SU-DHL-6 (cell line): ENCODE results near the gene GPC1.

Source experiments
- H2AFZ ChIP-seq: fragments of 200-600 bp; sonication (generic); 2 replicates; pipeline ENCODE4 v1.6.1; 2014; ENCODE audit warnings: low read depth, mild to moderate bottlenecking, moderate library complexity, mixed read lengths, antibody characterized with exemption, low read length; ENCODE audit not compliant: severe bottlenecking
- H3F3A ChIP-seq: fragments of 200-600 bp; shearing (Covaris generic); 2 replicates; pipeline ENCODE4 v1.6.0; 2016; ENCODE audit warnings: antibody characterized with exemption, mild to moderate bottlenecking; ENCODE audit not compliant: insufficient read depth
- H3K27ac ChIP-seq: fragments of 200-600 bp; sonication (generic); 2 replicates; pipeline ENCODE4 v1.5.1; 2016; ENCODE audit warnings: low read depth, mild to moderate bottlenecking, low read length, moderate library complexity, mixed read lengths
- H3K27me3 ChIP-seq: fragments of 200-600 bp; sonication (generic), shearing (Covaris generic); 2 replicates; pipeline ENCODE4 v1.6.0; 2014; ENCODE audit warnings: mild to moderate bottlenecking, low read length
- H3K36me3 ChIP-seq: fragments of 200-600 bp; sonication (generic); 2 replicates; pipeline ENCODE4 v1.6.1; 2014; ENCODE audit warnings: mild to moderate bottlenecking, low read length, mixed read lengths
- H3K4me2 ChIP-seq: fragments of 300-600, 200-600 bp; shearing (Covaris generic), sonication (generic); 2 replicates; pipeline ENCODE4 v1.6.0; 2014; ENCODE audit warnings: low read length, low read depth, mild to moderate bottlenecking; ENCODE audit not compliant: poor library complexity, severe bottlenecking
- H3K4me3 ChIP-seq: fragments of 200-600 bp; sonication (generic); 2 replicates; pipeline ENCODE4 v1.5.1; 2014; ENCODE audit warnings: antibody characterized with exemption, low read length, mild to moderate bottlenecking, mixed read lengths; ENCODE audit not compliant: insufficient read depth, poor library complexity, severe bottlenecking
- H3K79me2 ChIP-seq: fragments of 200-600 bp; sonication (generic); 2 replicates; pipeline ENCODE4 v1.6.1; 2014; ENCODE audit warnings: mild to moderate bottlenecking, low read length, moderate library complexity; ENCODE audit not compliant: insufficient read depth
- H3K9ac ChIP-seq: fragments of 200-600 bp; sonication (generic); 2 replicates; pipeline ENCODE4 v1.7.0; 2014; ENCODE audit warnings: mild to moderate bottlenecking, low read length
- H3K9me2 ChIP-seq: fragments of 200-600 bp; sonication (generic); replicated peaks from 2 replicates; pipeline ENCODE4 v1.6.1; 2014; ENCODE audit warnings: low read length; ENCODE audit not compliant: insufficient read depth
- H3K9me3 ChIP-seq: fragments of 200-600 bp; sonication (generic); 2 replicates; pipeline ENCODE4 v1.6.1; 2014; ENCODE audit warnings: low read length, mixed read lengths; ENCODE audit not compliant: insufficient read depth
- H4K20me1 ChIP-seq: fragments of 200-600 bp; sonication (generic); 2 replicates; pipeline ENCODE4 v1.6.1; 2014; ENCODE audit warnings: low read depth, mild to moderate bottlenecking, antibody characterized with exemption, low read length, moderate library complexity, mixed read lengths
- EZH2phosphoT487 ChIP-seq: fragments of 200-600 bp; sonication (generic), shearing (Covaris generic); conservative IDR thresholded peaks from 2 replicates; pipeline ENCODE4 v1.6.1; 2018; ENCODE audit warnings: mild to moderate bottlenecking, antibody characterized with exemption, low read length, moderate library complexity, mixed read lengths
- TF ChIP-seq, protein P1 (sequence below): fragments of 200-600 bp; sonication (generic); IDR thresholded peaks from one replicate; pipeline ENCODE4 v1.5.1; 2017; ENCODE audit warnings: antibody characterized with exemption, mild to moderate bottlenecking, low read length, moderate library complexity; ENCODE audit not compliant: insufficient read depth, poor library complexity, severe bottlenecking

Gene GPC1

DNA sequence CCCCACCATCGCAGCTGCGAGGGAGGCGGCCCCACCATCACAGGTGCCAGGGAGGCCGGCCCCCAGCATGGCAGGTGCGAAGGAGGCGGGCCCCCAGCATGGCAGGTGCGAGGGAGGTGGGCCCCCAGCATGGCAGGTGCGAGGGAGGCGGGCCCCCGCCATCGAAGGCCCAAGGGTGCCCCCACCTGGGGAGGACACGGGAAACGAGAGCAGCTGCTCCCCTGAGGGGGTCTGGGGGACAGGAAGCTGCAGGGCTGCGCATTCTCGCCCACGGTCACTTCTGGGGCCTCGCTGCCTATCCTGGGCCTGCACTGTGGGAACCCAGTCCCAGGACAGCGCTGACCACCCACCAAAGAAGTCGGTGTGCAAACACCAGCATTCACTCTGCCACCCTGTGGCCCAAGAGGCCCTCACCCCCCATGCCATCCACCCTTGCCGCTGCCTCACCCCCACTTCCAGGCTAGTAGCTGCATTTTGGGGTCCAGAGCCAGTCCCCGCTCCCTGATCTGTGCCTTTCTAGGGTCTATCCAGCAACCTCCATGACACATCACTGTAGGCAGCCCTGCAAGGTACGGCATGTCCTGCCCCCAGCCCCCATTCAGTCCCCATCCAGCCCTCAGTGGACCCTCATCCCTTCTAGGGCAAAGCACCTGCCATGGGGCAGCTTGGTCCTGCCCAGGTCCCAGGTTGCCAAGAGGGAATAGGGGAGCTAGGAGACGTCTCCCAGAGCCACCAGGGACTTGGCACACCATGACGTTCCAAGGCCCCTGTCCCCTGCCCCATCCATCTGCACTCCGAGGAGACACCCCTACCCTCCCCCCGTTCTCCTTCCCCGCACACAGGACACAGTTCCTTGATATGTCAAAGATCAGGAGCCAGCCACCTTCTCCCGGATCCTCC is 24.0 kb upstream of the GPC1 start:
- no peak overlapping the region for H2AFZ ChIP-seq
- TF ChIP-seq, protein P1, sequence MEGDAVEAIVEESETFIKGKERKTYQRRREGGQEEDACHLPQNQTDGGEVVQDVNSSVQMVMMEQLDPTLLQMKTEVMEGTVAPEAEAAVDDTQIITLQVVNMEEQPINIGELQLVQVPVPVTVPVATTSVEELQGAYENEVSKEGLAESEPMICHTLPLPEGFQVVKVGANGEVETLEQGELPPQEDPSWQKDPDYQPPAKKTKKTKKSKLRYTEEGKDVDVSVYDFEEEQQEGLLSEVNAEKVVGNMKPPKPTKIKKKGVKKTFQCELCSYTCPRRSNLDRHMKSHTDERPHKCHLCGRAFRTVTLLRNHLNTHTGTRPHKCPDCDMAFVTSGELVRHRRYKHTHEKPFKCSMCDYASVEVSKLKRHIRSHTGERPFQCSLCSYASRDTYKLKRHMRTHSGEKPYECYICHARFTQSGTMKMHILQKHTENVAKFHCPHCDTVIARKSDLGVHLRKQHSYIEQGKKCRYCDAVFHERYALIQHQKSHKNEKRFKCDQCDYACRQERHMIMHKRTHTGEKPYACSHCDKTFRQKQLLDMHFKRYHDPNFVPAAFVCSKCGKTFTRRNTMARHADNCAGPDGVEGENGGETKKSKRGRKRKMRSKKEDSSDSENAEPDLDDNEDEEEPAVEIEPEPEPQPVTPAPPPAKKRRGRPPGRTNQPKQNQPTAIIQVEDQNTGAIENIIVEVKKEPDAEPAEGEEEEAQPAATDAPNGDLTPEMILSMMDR = no peak
- no peak for TF ChIP-seq EZH2phosphoT487
- H3K27ac ChIP-seq = no peak overlapping the region
- no peaks in the 10 kb centered on the region for H3K79me2 ChIP-seq
- H3K27me3 ChIP-seq = no peaks in the 10 kb centered on the region
- H3K9ac ChIP-seq = no peak overlapping the region
- no peaks in the 10 kb centered on the region; the same call in 1 of the 2 replicates for H4K20me1 ChIP-seq
- no peaks in the 10 kb centered on the region for H3F3A ChIP-seq
- H3K36me3 ChIP-seq = no peaks in the 10 kb centered on the region
- H3K9me3 ChIP-seq = no peaks in the 10 kb centered on the region
- no peak overlapping the region for H3K4me2 ChIP-seq
- H3K9me2 ChIP-seq = no peaks in the 10 kb centered on the region
- H3K4me3 ChIP-seq = no peak overlapping the region

DNA sequence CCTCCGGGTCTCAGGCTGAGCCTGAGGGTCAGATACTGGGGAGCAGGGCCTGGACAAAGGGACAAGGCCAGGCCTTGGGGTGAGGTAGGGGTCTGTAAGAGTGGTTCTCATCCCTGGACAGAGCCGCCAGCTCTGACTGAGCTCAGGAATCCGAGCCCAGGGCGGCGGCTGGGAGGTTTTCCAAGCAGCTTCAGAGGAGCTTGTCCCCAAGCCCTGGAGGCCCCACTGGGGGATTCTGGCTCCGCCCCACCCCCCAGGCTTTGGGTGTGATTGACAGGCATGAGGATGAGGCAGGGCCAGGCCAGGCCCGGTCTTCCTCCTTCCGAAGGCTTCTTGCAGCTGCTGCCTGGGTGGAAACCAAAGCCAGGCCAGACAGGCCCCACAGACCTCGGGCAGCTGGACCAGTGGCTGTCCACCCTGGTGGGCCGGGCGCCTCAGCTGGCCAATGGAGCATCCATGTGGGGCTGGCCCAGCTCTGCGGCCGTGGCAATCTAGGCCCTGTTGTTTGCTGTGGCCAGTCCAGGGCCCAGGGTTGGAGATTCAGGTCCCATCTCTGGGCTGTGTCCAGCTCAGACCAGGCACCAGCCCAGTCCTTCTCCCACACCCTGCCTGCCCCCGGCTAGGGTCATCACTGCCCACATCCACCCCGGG is 23.1 kb upstream of the GPC1 start:
- no peaks in the 10 kb centered on the region for H3K9me3 ChIP-seq
- H3K4me2 ChIP-seq = no peak overlapping the region
- H2AFZ ChIP-seq = no peak overlapping the region
- no peaks in the 10 kb centered on the region for H3K36me3 ChIP-seq
- H3K27ac ChIP-seq = no peak overlapping the region
- H3K9me2 ChIP-seq = no peaks in the 10 kb centered on the region
- TF ChIP-seq, protein P1 = no peak
- TF ChIP-seq EZH2phosphoT487 = no peak
- H3K4me3 ChIP-seq = no peak overlapping the region
- H3K27me3 ChIP-seq = no peaks in the 10 kb centered on the region
- H3F3A ChIP-seq = no peaks in the 10 kb centered on the region
- no peak overlapping the region for H3K9ac ChIP-seq
- no peaks in the 10 kb centered on the region for H3K79me2 ChIP-seq
- no peaks in the 10 kb centered on the region; the same call in 1 of the 2 replicates for H4K20me1 ChIP-seq

DNA sequence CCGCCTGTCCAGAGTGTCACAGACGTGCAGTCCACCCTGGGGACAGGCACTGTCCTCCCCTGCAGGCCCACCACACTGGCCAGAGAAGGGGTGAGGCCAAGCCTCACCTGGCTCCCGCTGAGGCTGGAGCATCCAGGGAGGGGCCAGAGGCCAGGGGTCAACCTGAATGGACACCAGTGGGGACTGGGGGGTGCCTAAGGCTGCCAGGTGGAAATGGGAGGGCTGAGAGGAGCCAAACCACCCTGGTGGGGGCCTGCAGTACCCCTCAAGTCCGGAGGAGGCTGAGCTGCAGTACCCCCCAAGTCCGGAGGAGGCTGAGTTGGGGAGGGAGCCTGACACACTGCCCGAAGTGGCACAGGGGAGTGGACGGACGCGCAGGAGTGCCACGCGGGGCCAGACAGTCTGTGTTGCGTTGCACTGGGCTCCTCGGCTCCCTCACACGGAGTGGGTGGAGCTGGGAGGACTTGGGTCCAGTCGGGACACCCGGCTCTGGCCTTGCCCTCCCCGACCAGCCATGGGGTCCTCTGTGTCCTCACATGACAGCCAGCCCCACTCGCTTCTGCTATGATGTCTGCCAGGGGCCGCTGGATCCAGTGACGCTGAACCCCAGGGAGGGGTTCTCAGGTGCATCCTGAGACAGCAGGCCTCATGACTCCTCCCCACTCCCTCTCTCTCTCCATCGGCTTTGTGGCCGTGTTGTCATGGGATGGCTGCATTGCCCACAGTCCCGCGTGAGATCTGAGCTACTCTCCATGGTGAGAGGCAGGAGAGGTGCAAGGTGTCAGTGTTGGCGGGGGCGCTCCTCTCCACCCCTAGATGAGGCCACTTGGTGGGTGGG is 22.3 kb upstream of the GPC1 start:
- H3K79me2 ChIP-seq = no peaks in the 10 kb centered on the region
- no peak overlapping the region for H3K9ac ChIP-seq
- TF ChIP-seq, protein P1 = no peak
- no peak for TF ChIP-seq EZH2phosphoT487
- no peaks in the 10 kb centered on the region for H3K9me2 ChIP-seq
- H3K4me3 ChIP-seq = no peak overlapping the region
- H4K20me1 ChIP-seq = no peaks in the 10 kb centered on the region; the same call in 1 of the 2 replicates
- H3F3A ChIP-seq = no peaks in the 10 kb centered on the region
- H3K27me3 ChIP-seq = no peaks in the 10 kb centered on the region
- no peaks in the 10 kb centered on the region for H3K9me3 ChIP-seq
- no peaks in the 10 kb centered on the region for H3K36me3 ChIP-seq
- H2AFZ ChIP-seq = no peak overlapping the region
- no peak overlapping the region for H3K27ac ChIP-seq
- H3K4me2 ChIP-seq = no peak overlapping the region
